Measurements from ENCODE around the gene OLIG2.

DNA sequence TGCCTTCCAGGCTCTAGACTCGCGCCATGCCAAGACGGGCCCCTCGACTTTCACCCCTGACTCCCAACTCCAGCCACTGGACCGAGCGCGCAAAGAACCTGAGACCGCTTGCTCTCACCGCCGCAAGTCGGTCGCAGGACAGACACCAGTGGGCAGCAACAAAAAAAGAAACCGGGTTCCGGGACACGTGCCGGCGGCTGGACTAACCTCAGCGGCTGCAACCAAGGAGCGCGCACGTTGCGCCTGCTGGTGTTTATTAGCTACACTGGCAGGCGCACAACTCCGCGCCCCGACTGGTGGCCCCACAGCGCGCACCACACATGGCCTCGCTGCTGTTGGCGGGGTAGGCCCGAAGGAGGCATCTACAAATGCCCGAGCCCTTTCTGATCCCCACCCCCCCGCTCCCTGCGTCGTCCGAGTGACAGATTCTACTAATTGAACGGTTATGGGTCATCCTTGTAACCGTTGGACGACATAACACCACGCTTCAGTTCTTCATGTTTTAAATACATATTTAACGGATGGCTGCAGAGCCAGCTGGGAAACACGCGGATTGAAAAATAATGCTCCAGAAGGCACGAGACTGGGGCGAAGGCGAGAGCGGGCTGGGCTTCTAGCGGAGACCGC lies 2.0 kb upstream of the OLIG2 start:
- TF ChIP-seq POLR2A (IDR thresholded peaks at IDR 0.05) (no peak), POLR2AphosphoS5 (IDR thresholded peaks at IDR 0.05; ENCODE audit: insufficient read depth in 1 of 2, low read depth in 1 of 2) (no peak)
- TF ChIP-seq, protein P1, sequence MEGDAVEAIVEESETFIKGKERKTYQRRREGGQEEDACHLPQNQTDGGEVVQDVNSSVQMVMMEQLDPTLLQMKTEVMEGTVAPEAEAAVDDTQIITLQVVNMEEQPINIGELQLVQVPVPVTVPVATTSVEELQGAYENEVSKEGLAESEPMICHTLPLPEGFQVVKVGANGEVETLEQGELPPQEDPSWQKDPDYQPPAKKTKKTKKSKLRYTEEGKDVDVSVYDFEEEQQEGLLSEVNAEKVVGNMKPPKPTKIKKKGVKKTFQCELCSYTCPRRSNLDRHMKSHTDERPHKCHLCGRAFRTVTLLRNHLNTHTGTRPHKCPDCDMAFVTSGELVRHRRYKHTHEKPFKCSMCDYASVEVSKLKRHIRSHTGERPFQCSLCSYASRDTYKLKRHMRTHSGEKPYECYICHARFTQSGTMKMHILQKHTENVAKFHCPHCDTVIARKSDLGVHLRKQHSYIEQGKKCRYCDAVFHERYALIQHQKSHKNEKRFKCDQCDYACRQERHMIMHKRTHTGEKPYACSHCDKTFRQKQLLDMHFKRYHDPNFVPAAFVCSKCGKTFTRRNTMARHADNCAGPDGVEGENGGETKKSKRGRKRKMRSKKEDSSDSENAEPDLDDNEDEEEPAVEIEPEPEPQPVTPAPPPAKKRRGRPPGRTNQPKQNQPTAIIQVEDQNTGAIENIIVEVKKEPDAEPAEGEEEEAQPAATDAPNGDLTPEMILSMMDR (IDR thresholded peaks at IDR 0.05), result no peak

Data from vagina (tissue), 2 donors.